ENCODE measurements around the gene XK. TPM values are rescaled to one million over a fixed set of nuclear protein-coding genes. Genes with fewer than 3 reads are reported as not detected.

Gene XK
- total RNA-seq, 4 donors from 2014 or later = 36.3 to 54.3 (median 39.9) TPM

- Histone ChIP-seq H3K27ac (no peak overlapping the region), H3K4me3 (no peak overlapping the region), H3K4me1 (no peaks in the 10 kb centered on the region), H3K36me3 (no peaks in the 10 kb centered on the region), H3K9me3 (no peaks in the 10 kb centered on the region), H3K27me3 (no peaks in the 10 kb centered on the region)
- intact Hi-C loops (cut with DNase I; ENCODE audit: low total_unique reads) = no loop called here
- 85 to 92% methylated on average over 4 of the region's 4 CpGs for whole genome bisulfite sequencing, 2 donors (ENCODE audit: low coverage in 1 of 2)
- DNase-seq = no peak
- TF ChIP-seq CTCF (IDR thresholded peaks at IDR 0.05) (no peak), POLR2AphosphoS5 (IDR thresholded peaks at IDR 0.05) (no peak), POLR2A (IDR thresholded peaks at IDR 0.05) (no peak), EP300 (IDR thresholded peaks at IDR 0.05; ENCODE audit: low read depth) (no peak)
- in situ Hi-C loops (cut with MboI; ENCODE audit: low pct_ligation_motif_present in 1 of 4, low pct_unique_long_range_greater_than_20kb in 1 of 4, low sequenced_read_pairs in 3 of 4) = no loop called here
Observed at GRCh38 chrX:37662181-37662580, 23.4 kb upstream of the XK start.

- H3K36me3 ChIP-seq = no peaks in the 10 kb centered on the region
- in situ Hi-C loops (cut with MboI; ENCODE audit: low pct_ligation_motif_present in 1 of 4, low pct_unique_long_range_greater_than_20kb in 1 of 4, low sequenced_read_pairs in 3 of 4) = no loop called here
- no peaks in the 10 kb centered on the region for H3K4me1 ChIP-seq
- H3K27ac ChIP-seq = no peak overlapping the region
- no peak for DNase-seq
- no peaks in the 10 kb centered on the region for H3K9me3 ChIP-seq
- no peak for TF ChIP-seq EP300 (IDR thresholded peaks at IDR 0.05; ENCODE audit: low read depth)
- no peak for TF ChIP-seq POLR2A (IDR thresholded peaks at IDR 0.05)
- no peak for TF ChIP-seq POLR2AphosphoS5 (IDR thresholded peaks at IDR 0.05)
- no peak for TF ChIP-seq CTCF (IDR thresholded peaks at IDR 0.05)
- no peaks in the 10 kb centered on the region for H3K27me3 ChIP-seq
- H3K4me3 ChIP-seq = no peak overlapping the region
- intact Hi-C loops (cut with DNase I; ENCODE audit: low total_unique reads) = no loop called here
Observed at GRCh38 chrX:37666516-37666915, 19.1 kb upstream of the XK start.

GRCh38 chrX:37667141-37667540, 18.4 kb upstream of the XK start:
- in situ Hi-C loops (cut with MboI; ENCODE audit: low pct_ligation_motif_present in 1 of 4, low pct_unique_long_range_greater_than_20kb in 1 of 4, low sequenced_read_pairs in 3 of 4) = no loop called here
- H3K27ac ChIP-seq = no peak overlapping the region
- TF ChIP-seq POLR2AphosphoS5 (IDR thresholded peaks at IDR 0.05) (no peak), CTCF (IDR thresholded peaks at IDR 0.05) (no peak), POLR2A (IDR thresholded peaks at IDR 0.05) (no peak), EP300 (IDR thresholded peaks at IDR 0.05; ENCODE audit: low read depth) (no peak)
- 81% methylated on average over 6 of the region's 6 CpGs; no CpG with 5 or more reads in 1 of the 2 donors for WGBS, 2 donors (ENCODE audit: low coverage in 1 of 2)
- H3K4me3 ChIP-seq = no peak overlapping the region
- intact Hi-C loops (cut with DNase I; ENCODE audit: low total_unique reads) = no loop called here
- no peaks in the 10 kb centered on the region for H3K36me3 ChIP-seq
- DNase-seq = no peak
- H3K9me3 ChIP-seq = no peaks in the 10 kb centered on the region
- no peaks in the 10 kb centered on the region for H3K4me1 ChIP-seq
- no peaks in the 10 kb centered on the region for H3K27me3 ChIP-seq

- in situ Hi-C loops (cut with MboI; ENCODE audit: low pct_ligation_motif_present in 1 of 4, low pct_unique_long_range_greater_than_20kb in 1 of 4, low sequenced_read_pairs in 3 of 4) = no loop called here
- Histone ChIP-seq H3K9me3 (no peaks in the 10 kb centered on the region), H3K4me1 (peaks cover 0 to 2% (median 0%) of the 10 kb centered on the region in 4 donors), H3K36me3 (no peaks in the 10 kb centered on the region), H3K4me3 (no peak overlapping the region), H3K27ac (no peak overlapping the region), H3K27me3 (no peaks in the 10 kb centered on the region)
- TF ChIP-seq POLR2A (IDR thresholded peaks at IDR 0.05) (no peak), EP300 (IDR thresholded peaks at IDR 0.05; ENCODE audit: low read depth) (no peak), POLR2AphosphoS5 (IDR thresholded peaks at IDR 0.05) (no peak), CTCF (IDR thresholded peaks at IDR 0.05) (no peak)
- WGBS, 2 donors (ENCODE audit: low coverage in 1 of 2) = 48% methylated on average over 4 of the region's 4 CpGs; no CpG with 5 or more reads in 1 of the 2 donors
- intact Hi-C loops (cut with DNase I; ENCODE audit: low total_unique reads) = no loop called here
- DNase-seq = no peak
Observed at GRCh38 chrX:37672563-37672962, 13.0 kb upstream of the XK start.
